GM18526 (cell line): ENCODE results near the gene PRND.

Experiments
- POLR2A ChIP-seq: IDR thresholded peaks from 3 replicates; pipeline ENCODE4 v1.6.1; 2011; ENCODE audit not compliant: insufficient read length; ENCODE audit errors: extremely low read depth

Gene PRND

GRCh38 chr20:4722993-4723392 lies 1.3 kb downstream of the PRND start:
- no peak for TF ChIP-seq POLR2A

- no peak for TF ChIP-seq POLR2A
Measured at GRCh38 chr20:4724459-4725262, 3.0 kb downstream of the PRND start.

GRCh38 chr20:4725263-4725550 lies 3.5 kb downstream of the PRND start:
- TF ChIP-seq POLR2A = no peak

- no peak for TF ChIP-seq POLR2A
Measured at GRCh38 chr20:4726710-4727397, 5.1 kb downstream of the PRND start.

GRCh38 chr20:4728120-4728760 lies 6.5 kb downstream of the PRND start:
- TF ChIP-seq POLR2A = no peak

GRCh38 chr20:4729265-4729664 lies 7.6 kb downstream of the PRND start:
- TF ChIP-seq POLR2A = no peak

GRCh38 chr20:4730780-4731179 lies 9.1 kb downstream of the PRND start:
- no peak for TF ChIP-seq POLR2A

- TF ChIP-seq POLR2A = no peak
Measured at GRCh38 chr20:4736875-4737274, 15.2 kb downstream of the PRND start.

GRCh38 chr20:4737857-4738627 lies 16.3 kb downstream of the PRND start:
- no peak for TF ChIP-seq POLR2A

GRCh38 chr20:4740774-4741431 lies 19.2 kb downstream of the PRND start:
- TF ChIP-seq POLR2A = no peak

GRCh38 chr20:4748847-4749246 lies 27.1 kb downstream of the PRND start:
- TF ChIP-seq POLR2A = no peak

- no peak for TF ChIP-seq POLR2A
Measured at GRCh38 chr20:4749326-4749725, 27.6 kb downstream of the PRND start.

- TF ChIP-seq POLR2A = no peak
Measured at GRCh38 chr20:4750381-4750780, 28.7 kb downstream of the PRND start.

GRCh38 chr20:4763261-4763660 lies 41.6 kb downstream of the PRND start:
- no peak for TF ChIP-seq POLR2A
